ENCODE data around the gene GAD1.

Gene GAD1

DNA sequence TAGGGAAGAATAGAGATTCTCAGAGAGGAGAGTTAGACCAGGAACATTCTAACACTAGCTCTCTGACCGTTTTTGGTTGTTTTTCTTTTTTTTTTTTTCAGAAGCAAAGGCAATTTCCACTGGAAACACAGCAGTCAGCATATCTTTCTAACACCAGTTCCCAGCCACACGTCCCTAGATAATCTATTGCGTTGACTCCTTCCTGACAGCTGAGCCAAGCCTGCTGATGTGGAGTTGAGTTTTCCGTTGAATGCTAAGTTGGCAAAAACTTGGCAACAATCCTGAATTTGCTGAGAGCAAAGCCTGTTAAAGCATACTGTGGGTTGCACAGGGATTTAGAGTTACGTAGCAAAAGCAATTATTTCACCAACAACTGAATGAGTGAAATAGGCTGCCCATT lies 19.3 kb downstream of the GAD1 start:
- Histone ChIP-seq H3K27ac (no peak overlapping the region), H3K4me3 (no peak overlapping the region)

DNA sequence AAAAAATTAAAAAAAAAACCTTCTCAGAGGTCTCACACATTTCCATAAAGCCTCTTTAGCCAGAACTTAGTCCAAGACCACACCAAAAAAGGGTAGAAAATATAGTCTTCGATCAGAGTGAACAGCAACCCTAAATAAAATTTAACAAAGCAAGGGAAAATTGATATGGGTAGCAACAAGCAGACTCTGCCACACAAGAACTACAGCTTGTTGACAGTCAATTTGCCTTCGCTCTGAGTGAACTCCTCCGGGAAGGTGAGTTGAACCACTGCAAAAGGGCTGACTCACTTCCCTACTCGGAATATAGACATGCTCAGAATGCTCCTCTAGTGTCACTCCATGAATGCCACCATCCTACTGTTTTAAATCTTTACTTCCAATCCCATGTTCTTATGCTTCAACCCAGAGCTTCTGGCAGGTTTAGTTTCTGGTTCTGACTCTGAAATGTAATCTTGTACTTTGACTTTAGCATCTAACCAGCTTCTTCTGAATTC lies 24.1 kb downstream of the GAD1 start:
- H3K4me3 ChIP-seq: no peak overlapping the region
- H3K27ac ChIP-seq: no peak overlapping the region

DNA sequence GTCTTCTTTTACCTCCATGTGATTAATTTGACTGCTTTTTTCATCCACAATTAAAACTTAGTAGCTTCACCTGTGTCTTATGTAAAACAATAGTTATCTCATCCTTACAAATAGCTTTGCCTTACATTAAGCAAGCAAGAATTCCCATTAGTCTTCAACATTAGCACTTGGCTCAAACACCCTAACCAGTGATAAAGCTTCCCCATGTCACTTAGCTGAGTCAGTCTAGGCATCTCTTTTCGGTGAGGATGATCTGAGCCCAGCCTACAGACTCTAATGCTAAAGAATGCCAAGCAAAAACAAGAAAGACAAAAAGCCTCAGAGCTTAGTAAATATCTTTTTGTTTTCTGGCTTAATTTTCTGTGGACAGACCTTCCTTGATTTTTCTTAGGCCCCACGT lies 26.1 kb downstream of the GAD1 start:
- Histone ChIP-seq H3K4me3 (no peak overlapping the region), H3K27ac (no peak overlapping the region)

DNA sequence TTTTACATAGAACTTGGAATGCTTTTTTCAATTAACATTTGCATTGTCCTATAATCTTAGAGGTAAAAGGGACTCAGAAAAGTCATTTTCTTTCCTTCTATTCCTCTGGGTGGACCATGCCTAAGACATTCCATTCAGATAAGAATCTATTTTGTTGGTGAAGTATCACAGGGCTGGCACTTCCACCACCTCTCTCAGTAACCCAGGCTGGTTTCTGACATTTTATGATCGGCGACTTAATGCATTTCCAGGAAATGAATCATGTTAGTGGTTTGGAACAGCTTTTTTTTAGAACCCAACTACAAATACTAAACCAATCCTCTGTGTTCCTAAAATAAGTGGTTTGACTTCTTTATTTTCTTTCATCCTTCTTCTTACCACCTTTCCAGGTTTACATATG lies 27.0 kb downstream of the GAD1 start:
- no peak overlapping the region for H3K4me3 ChIP-seq
- no peak overlapping the region for H3K27ac ChIP-seq

DNA sequence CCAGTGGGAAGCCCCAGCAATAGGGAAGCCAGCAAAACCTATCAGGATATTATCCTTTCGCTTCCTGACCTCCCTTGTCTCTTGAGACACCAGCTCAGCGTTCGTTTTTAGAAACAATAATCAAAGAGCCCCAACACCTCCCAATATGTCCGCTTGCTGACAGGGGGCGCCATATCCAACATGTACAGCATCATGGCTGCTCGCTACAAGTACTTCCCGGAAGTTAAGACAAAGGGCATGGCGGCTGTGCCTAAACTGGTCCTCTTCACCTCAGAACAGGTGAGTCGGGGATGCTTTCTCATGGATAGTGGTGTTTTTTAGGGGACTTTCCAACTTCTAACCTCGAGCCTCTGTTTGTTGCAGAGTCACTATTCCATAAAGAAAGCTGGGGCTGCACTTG lies 28.7 kb downstream of the GAD1 start:
- no peak overlapping the region for H3K27ac ChIP-seq

DNA sequence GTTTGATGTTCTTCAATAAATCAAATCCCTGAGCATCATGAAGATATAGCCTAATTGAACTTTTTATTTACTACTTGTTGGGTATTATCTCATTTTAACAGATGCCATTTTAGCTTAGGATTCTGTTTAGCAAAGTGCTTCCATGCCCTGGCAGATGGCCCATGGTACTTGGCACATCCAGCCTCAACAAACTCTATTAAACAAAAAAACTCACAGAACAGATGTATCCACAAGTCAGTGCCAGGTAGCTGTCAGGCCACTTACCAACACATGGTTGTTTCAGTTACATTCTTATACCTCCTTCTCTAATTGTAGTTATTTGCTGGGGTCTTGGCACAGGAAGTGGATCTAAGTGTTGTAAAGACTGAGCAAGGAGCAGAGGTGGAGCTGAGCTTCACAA lies 29.6 kb downstream of the GAD1 start:
- Histone ChIP-seq H3K27ac (no peak overlapping the region), H3K4me3 (no peak overlapping the region)

More for the DNA sequence above, 28.7 kb downstream of the GAD1 start:
- no peak overlapping the region for H3K4me3 ChIP-seq

DNA sequence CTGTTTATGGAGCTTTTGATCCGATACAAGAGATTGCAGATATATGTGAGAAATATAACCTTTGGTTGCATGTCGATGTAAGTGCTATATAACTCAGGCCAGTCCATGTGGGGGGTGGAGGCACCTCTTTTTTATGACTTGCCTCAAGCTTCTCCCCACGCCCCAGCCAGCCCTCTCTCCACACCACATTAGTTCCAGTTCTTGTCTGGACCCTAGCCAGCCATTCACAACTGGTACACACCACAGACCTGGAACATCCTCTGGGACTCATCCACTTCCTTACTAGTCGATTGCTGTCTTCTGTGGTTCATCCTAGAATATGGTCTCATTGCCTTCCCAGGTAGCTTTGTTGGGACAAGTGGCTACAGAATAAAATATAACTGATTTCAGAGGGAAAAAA lies 31.0 kb downstream of the GAD1 start:
- peak overlapping the region in 2 of 21 experiments; percentile 27 to 40 for H3K27ac ChIP-seq

DNA sequence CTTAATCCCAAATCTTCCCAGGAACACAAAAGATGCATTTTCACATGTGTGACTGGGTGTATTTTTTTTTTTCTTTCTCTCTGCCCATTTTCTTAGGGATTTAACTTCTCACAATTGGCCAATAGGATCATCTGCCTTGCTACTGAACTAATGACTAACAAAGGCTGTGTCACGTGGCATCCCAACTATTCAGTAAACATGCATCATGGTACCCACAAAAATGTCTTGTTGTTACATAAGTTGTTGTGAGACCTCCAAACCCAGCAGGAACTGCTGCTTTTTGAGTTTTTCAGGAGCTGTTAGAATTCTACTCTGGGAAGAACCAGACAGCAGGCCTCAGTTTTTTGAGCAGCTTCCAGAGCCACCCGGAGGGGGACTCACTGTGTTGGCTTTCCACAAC lies 31.9 kb downstream of the GAD1 start:
- Histone ChIP-seq H3K27ac (peak overlapping the region in 2 of 21 experiments; percentile 67 to 69), H3K4me3 (no peak overlapping the region)

More for the DNA sequence above, 31.0 kb downstream of the GAD1 start:
- no peak overlapping the region for H3K4me3 ChIP-seq

DNA sequence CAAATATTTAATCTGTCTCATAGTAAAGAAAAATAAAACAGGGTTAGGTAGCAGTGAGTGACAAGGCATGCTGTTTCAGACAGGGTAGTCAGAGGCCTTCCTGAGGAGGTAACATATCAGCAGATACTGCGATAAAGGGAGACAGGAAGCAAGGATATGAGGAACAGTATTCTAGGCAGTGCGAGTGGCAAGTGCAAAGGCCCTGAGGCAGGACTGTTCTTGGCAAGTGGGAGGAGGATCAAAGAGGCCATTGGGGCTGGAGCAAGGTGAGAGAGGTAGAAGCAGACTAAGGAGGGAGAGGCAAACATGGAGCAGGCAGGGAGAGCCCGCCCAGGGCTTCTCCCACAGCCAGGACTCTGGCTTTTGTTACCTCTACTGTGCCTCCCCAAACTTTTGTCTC lies 33.6 kb downstream of the GAD1 start:
- Histone ChIP-seq H3K4me3 (no peak overlapping the region), H3K27ac (no peak overlapping the region)

DNA sequence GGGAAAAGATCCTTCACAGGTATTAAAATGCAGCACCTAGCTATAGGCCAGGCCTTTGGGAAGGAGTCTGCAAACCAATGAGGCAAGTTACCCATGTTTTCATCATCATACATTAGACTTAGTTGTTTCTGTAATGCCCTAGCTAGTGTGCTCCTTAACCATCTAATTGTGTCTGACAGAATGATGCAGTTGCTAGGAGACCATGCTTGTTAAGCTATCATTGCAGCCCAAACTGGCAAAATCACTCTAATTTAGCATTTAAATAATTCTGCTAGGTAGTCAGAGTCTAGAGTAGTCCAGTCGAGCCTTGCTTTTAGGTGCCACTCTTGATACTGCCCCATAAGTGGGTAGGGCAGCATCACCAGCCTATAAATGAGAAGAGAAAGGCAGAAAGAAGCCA lies 34.9 kb downstream of the GAD1 start:
- Histone ChIP-seq H3K4me3 (no peak overlapping the region), H3K27ac (no peak overlapping the region)

DNA sequence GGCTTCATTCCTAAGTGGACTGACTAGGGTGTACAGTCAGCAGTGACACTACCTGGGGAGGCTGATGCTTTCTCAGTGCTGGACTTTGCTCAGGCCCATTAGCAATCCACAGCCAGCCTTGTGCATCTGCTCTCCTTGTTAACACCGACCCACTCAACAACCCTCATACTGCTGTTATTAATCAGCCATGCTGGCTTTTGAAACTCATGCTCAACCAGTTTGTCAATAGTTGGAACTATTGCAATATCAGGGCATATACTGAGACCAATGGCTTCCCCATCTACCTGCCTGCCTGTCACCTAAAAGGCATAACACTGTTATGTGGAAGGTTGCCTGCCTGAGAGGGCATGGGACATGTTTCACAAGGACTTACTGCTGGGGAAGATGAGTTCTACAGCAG lies 39.4 kb downstream of the GAD1 start:
- Histone ChIP-seq H3K27ac (no peak overlapping the region), H3K4me3 (no peak overlapping the region)

DNA sequence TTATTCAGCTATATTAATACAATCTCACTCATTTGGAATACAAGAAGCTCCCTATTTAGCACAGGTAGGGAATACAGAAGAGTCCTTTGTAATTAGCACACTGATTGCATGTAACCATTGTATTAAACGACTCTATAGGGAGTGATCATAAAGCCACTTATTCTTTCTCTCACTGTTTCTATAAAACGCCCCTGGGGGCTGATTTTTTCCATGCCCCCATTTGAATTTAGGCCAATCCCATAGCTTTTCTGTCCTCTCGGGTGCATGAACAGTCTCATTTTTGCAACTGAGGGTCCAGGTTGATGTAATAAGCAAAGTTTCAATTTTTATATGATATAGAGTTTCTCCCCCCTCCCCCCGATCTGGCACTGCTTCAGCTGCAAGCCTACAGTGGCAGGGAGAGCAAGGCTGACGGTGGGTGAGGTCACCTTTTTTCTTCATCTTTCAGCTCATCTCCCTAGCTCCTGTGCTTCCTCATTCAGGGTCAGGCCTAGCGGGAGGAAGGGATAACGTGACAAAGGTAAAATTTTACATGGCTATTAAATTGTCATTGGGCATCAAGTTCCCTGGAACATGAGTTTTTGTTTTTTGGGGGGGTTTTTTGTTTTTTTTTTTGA lies 45.7 kb downstream of the GAD1 start:
- no peak overlapping the region for H3K4me3 ChIP-seq
- H3K27ac ChIP-seq: no peak overlapping the region

DNA sequence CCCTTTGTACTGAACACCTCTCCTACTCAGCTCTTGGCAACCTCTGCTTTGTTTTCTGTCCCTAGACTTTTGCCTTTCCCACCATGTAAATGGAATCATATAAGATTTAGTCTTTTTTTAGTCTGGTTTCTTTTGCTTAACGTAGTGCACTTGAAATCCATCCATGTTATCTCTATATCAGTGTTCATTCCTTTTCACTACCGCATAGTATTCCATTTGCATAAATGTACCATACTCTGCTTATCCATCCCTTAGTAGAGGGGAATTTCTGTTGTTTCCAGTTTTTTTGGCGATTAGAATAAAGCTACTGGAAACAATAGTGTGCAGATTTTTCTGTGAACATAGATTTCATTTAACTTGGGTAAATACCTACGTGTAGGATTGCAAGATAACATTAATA lies 46.4 kb downstream of the GAD1 start:
- no peak overlapping the region for H3K27ac ChIP-seq
- H3K4me3 ChIP-seq: no peak overlapping the region

DNA sequence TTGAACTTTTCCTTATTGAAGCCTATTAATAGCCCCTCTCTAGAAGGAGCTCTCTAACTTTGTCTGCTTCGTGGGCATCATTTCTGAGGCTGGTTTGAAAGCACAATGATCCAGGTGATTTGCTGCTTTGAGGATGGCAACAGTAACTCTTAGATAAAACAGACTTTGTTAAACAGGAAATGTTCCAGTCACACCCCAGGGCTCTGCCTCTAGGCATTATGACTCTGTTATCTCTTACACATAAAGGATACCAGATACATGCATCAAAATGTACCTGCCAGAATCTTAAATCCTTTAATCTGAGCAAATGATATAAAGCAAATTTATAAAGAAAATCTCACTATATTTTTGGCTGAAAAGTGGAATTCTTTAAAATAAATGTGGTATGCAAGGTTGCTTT lies 52.3 kb downstream of the GAD1 start:
- Histone ChIP-seq H3K27ac (no peak overlapping the region), H3K4me3 (no peak overlapping the region)

DNA sequence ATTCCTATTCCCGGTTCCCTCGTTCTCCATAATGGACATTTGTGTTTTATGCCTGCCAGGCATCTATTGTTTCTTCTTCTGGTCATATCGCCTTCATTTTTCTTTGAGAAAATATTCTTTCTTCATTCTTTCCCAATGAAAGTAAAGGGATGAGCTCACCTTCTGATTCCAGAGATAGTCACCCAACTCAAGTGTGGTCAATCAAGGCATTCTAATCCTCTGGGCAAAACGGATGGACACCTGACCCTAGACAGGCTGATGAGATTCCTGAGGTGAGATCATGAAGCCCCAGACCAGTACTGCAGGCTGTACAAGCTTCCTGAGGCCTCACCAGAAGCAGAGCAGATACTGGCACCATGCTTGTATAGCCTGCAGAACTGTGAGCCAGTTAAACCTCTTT lies 52.8 kb downstream of the GAD1 start:
- no peak overlapping the region for H3K27ac ChIP-seq
- H3K4me3 ChIP-seq: no peak overlapping the region

DNA sequence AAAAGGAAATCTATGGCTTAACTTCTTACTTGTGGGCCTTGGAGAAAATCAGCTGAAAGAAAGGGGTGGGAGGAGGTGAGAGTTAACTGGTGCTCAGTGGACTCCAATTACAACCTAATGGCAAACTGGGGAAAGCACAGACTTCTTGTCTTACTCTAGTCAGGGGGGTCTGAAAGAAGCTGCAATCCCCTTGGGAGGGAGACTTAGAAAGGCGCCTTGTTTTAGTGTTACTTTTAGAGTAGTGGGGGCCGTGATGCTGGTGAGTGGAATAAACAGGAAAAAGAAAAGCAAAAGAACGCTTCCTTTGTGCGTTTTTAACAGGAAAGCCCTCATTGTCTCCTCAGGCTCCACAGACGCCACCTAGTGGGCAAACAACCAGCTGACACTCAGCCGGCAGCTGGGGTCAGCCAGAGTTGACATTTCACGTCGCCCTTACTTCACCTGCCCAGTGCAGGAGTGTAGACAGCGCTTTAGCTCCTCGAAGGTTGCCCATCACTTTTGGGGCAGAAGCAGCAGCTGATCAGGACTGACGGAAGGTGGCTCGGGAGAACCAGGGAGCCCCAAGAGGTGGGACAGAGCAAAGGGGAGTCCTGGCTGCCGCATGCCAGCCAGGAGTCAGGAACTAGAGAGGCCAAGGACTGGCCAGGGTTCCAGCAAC lies 56.5 kb downstream of the GAD1 start:
- Histone ChIP-seq H3K4me3 (no peak overlapping the region), H3K27ac (peak overlapping the region in 1 of 21 experiments; percentile 5)

DNA sequence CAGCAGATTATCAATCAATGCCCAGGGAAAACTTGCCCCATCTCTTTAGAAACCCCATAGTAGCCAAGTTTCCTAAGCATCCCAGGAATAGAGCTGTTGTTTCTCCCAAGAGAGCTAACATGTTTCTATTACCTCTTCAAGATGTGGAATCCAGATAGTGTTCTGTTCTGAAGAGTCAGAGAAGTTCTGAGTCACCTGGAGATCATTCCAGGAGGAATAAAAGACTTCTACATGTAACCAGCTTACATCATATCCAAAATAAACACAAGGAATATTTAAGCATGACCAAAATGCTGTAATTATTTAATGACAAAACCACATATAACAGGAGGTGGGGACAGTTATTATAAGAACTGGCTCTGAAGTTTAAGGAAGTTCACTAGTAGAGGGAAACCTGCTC lies 61.4 kb downstream of the GAD1 start:
- no peak overlapping the region for H3K4me3 ChIP-seq
- no peak overlapping the region for H3K27ac ChIP-seq

DNA sequence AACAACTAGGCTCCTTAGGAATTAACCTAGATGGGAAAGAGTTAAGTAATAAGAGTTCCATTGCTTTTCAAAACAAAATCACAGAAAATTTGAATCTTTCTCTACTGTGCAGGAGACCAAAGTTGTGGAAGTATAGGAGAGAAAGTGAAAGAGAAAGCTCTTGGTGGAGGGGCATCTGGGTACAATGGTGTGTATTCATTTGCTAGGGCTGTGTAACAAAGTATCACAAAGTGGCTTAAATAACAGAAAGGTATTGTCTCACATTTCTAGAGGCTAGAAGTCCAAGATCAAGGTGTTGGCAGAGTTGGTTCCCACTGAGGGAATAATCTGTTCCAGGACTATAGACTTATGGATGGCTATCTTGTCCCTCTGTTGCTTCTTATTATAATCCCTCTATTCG lies 61.8 kb downstream of the GAD1 start:
- H3K4me3 ChIP-seq: no peak overlapping the region
- H3K27ac ChIP-seq: no peak overlapping the region

DNA sequence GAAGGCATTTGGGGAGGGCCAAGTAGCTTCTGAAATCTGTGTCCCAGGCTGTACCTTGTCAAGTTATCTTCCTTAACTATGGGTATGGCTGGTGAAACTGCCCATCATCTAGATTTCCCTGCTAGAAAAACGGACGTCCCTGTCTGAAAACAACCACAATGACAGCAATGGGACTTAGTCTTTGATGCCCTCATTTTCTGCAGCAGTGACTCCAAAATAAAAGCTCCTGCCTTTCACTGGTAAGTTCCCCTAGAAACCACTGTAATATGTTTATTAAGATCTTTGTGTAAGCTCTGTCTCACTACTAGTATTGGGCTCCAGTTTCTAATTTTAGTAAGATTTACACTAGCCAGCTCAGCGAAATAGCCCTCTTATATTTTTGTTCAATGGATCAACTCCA lies 65.2 kb downstream of the GAD1 start:
- Histone ChIP-seq H3K27ac (no peak overlapping the region), H3K4me3 (no peak overlapping the region)

DNA sequence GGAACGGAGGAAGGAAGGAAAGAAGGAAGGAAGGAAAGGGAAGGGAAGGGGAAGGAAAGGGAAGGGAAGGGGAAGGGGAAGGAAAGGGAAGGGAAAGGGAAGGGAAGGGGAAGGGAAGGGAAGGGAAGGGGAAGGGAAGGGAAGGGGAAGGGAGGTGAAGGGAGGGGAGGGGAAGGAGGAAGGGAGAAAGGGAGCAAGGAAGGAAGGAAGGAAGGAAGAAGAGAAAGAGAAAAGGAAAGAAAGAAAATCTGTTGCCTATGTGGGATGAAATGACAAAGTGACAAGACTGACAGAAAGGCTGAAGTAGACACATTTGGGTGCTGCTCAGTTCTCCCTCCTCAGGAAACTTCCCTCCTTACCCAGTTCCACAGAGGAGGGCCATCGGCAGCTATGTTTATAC lies 66.1 kb downstream of the GAD1 start:
- Histone ChIP-seq H3K27ac (no peak overlapping the region), H3K4me3 (no peak overlapping the region)

DNA sequence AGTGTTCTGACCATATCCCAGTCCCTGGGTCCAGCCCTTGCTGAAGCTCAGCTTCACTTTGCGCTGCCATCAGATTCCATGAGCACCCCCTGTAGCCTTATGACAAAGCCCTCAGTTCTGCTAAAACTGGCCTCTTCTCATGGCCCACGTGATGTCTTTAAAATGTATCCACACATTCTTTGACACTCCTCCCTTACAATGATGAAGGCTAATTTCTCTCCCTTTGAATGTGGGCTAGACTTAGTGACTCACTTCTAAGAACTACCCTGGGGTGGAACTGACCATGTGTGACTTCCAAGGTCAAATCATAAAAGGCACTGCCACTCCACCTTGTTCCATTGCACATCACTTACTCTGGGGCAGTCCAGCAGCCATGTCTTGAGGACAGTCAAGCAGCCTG lies 67.0 kb downstream of the GAD1 start:
- Histone ChIP-seq H3K27ac (no peak overlapping the region), H3K4me3 (no peak overlapping the region)
